CD14-positive monocyte (primary cell): ENCODE data around the gene CRISPLD2. TPM values are rescaled to one million over a fixed set of nuclear protein-coding genes. Genes with fewer than 3 reads are reported as not detected.

Experiments
- DNase-seq, 3 donors: peaks; one replicate each; pipeline ENCODE4 v3.0.0-alpha.2; 2011 to 2022
- H2AFZ ChIP-seq: 2 replicates; pipeline ENCODE4 v1.6.0; 2012; ENCODE audit warnings: mild to moderate bottlenecking, low read depth, low read length, inconsistent platforms; ENCODE audit not compliant: insufficient read depth, poor library complexity, severe bottlenecking
- H3K27ac ChIP-seq, 2 donors: 1 replicate in 1 of 2; 2 replicates in 1 of 2; pipeline ENCODE4 v1.5.1; 2012 to 2013; ENCODE audit warnings: low read length in 2 of 2, control low read depth in 1 of 2, inconsistent platforms in 1 of 2, low read depth in 1 of 2, mild to moderate bottlenecking in 1 of 2
- H3K27me3 ChIP-seq, 2 donors: one replicate each; pipeline versions ENCODE4 v1.6.0 to v1.6.1; 2011 to 2013; ENCODE audit warnings: low read length in 2 of 2; ENCODE audit not compliant: control insufficient read depth in 2 of 2, insufficient read depth in 2 of 2
- H3K36me3 ChIP-seq, 2 donors: replicated peaks in 1 of 2; 1 replicate in 1 of 2; 2 replicates in 1 of 2; pipeline versions ENCODE4 v1.5.1 to v1.6.1; 2012 to 2013; ENCODE audit warnings: low read length in 2 of 2, control low read depth in 1 of 2, inconsistent platforms in 1 of 2, mild to moderate bottlenecking in 1 of 2; ENCODE audit not compliant: insufficient read depth in 2 of 2, control insufficient read depth in 1 of 2
- H3K4me1 ChIP-seq, 2 donors: 1 replicate in 1 of 2; 2 replicates in 1 of 2; pipeline versions ENCODE4 v1.5.1 to v1.6.1; 2012 to 2013; ENCODE audit warnings: low read length in 2 of 2, control low read depth in 1 of 2, inconsistent platforms in 1 of 2, mild to moderate bottlenecking in 1 of 2, moderate library complexity in 1 of 2; ENCODE audit not compliant: insufficient read depth in 2 of 2, control insufficient read depth in 1 of 2
- H3K4me2 ChIP-seq: replicated peaks from 2 replicates; pipeline ENCODE3; 2012; ENCODE audit warnings: low read length, moderate library complexity, mild to moderate bottlenecking; ENCODE audit not compliant: poor library complexity, severe bottlenecking; ENCODE audit errors: extremely low read depth
- H3K4me3 ChIP-seq, 3 experiments: fragments of 200-600 bp in 1 of 3; sonication (generic) in 1 of 3; replicated peaks in 1 of 3; 1 replicate in 2 of 3; 2 replicates in 1 of 3; pipeline ENCODE4 v1.5.1; 2011 to 2013; ENCODE audit warnings: low read length in 3 of 3, mild to moderate bottlenecking in 3 of 3, control low read depth in 2 of 3, low read depth in 2 of 3, inconsistent platforms in 1 of 3, moderate library complexity in 1 of 3
- H3K79me2 ChIP-seq: 2 replicates; pipeline ENCODE4 v1.6.0; 2012; ENCODE audit warnings: mild to moderate bottlenecking, control low read depth, inconsistent platforms, low read length, moderate library complexity; ENCODE audit not compliant: insufficient read depth
- H3K9ac ChIP-seq: 2 replicates; pipeline ENCODE4 v1.6.0; 2017; ENCODE audit warnings: low read length, mild to moderate bottlenecking; ENCODE audit not compliant: insufficient read depth, poor library complexity, severe bottlenecking
- H3K9me3 ChIP-seq, 2 donors: replicated peaks in 1 of 2; 1 replicate in 1 of 2; 2 replicates in 1 of 2; pipeline versions ENCODE4 v1.5.1 to v1.6.1; 2012 to 2013; ENCODE audit warnings: low read length in 2 of 2, control low read depth in 1 of 2; ENCODE audit not compliant: control insufficient read depth in 1 of 2, insufficient read depth in 1 of 2
- H4K20me1 ChIP-seq: 2 replicates; pipeline ENCODE4 v1.6.0; 2012; ENCODE audit warnings: mild to moderate bottlenecking, low read length, control low read depth, moderate library complexity; ENCODE audit not compliant: insufficient read depth
- H3K27ac Mint-ChIP-seq, 7 donors: one replicate each; pipeline ENCODE4 v1.8.0; 2020; ENCODE audit warnings: mild to moderate bottlenecking in 7 of 7, mixed read lengths in 7 of 7, moderate library complexity in 6 of 7, inconsistent platforms in 2 of 7
- H3K27me3 Mint-ChIP-seq, 3 donors: one replicate each; pipeline ENCODE4 v1.8.0; 2021 to 2022; ENCODE audit warnings: low read depth in 3 of 3, mild to moderate bottlenecking in 3 of 3, mixed read lengths in 3 of 3, moderate library complexity in 3 of 3, inconsistent platforms in 1 of 3
- H3K36me3 Mint-ChIP-seq, 2 donors: one replicate each; pipeline ENCODE4 v1.8.0; 2020; ENCODE audit warnings: mixed read lengths in 2 of 2, inconsistent platforms in 1 of 2, mild to moderate bottlenecking in 1 of 2
- H3K4me1 Mint-ChIP-seq: one replicate; pipeline ENCODE4 v1.8.0; 2020; ENCODE audit warnings: mild to moderate bottlenecking, mixed read lengths
- H3K4me3 Mint-ChIP-seq, 2 donors: one replicate each; pipeline ENCODE4 v1.8.0; 2020; ENCODE audit warnings: mild to moderate bottlenecking in 2 of 2, mixed read lengths in 2 of 2, moderate library complexity in 1 of 2
- H3K9me3 Mint-ChIP-seq, 7 donors: one replicate each; pipeline ENCODE4 v1.8.0; 2020 to 2022; ENCODE audit warnings: mixed read lengths in 7 of 7, mild to moderate bottlenecking in 6 of 7, moderate library complexity in 6 of 7, inconsistent platforms in 2 of 7
- WGBS: methylation state at CpG from one replicate; pipeline ENCODE4 v1.1.5; 2013; ENCODE audit warnings: missing lambda C conversion rate; ENCODE audit not compliant: insufficient coverage; 5-methylcytosine and 5-hydroxymethylcytosine counted together
- intact Hi-C, 2 donors: fragments of 100-400 bp; cut with micrococcal nuclease; formaldehyde crosslinking; loops; one replicate each; pipeline versions ENCODE4 v1.15.0 to v1.15.1; 2023
- polyA plus RNA-seq, 3 donors: library from polyadenylated mRNA; depleted of rRNA in 1 of 3; unstranded in 2 of 3; stranded (reverse) in 1 of 3; fragments of 300-500 nt in 2 of 3; fragments of >200 nt in 1 of 3; fragmentation: Illumina TruSeq in 2 of 3; gene quantifications; 1 replicate in 2 of 3; 2 replicates in 1 of 3; pipeline ENCODE4 v1.2.3, GENCODE V29; 2012 to 2021
- TF ChIP-seq, protein P1 (sequence below): fragments of 200-600 bp; IDR thresholded peaks from one replicate; pipeline ENCODE4 v1.8.0; 2022; ENCODE audit warnings: antibody characterized with exemption, mild to moderate bottlenecking

The CRISPLD2 gene
- polyA plus RNA-seq, 3 donors = 40.7 to 90.4 (median 69.0) TPM

- Histone ChIP-seq H4K20me1 (no peaks in the 10 kb centered on the region), H3K9ac (no peak overlapping the region), H3K36me3 (peaks cover 27 to 72% of the 10 kb centered on the region in 2 donors), H3K9me3 (no peaks in the 10 kb centered on the region), H3K4me3 (no peak overlapping the region), H3K27me3 (peaks cover 0 to 3% of the 10 kb centered on the region in 2 donors), H3K27ac (no peak overlapping the region), H3K79me2 (no peaks in the 10 kb centered on the region), H2AFZ (no peak overlapping the region), H3K4me1 (peaks cover 36 to 40% of the 10 kb centered on the region in 2 donors), H3K4me2 (no peak overlapping the region)
- Mint-ChIP-seq H3K27ac (no peak overlapping the region), H3K36me3 (peaks cover 59 to 84% of the 10 kb centered on the region in 2 donors), H3K9me3 (no peaks in the 10 kb centered on the region), H3K27me3 (peaks cover 0 to 13% (median 4%) of the 10 kb centered on the region in 3 donors), H3K4me3 (no peak overlapping the region), H3K4me1 (peaks cover 49% of the 10 kb centered on the region)
- TF ChIP-seq, protein P1, sequence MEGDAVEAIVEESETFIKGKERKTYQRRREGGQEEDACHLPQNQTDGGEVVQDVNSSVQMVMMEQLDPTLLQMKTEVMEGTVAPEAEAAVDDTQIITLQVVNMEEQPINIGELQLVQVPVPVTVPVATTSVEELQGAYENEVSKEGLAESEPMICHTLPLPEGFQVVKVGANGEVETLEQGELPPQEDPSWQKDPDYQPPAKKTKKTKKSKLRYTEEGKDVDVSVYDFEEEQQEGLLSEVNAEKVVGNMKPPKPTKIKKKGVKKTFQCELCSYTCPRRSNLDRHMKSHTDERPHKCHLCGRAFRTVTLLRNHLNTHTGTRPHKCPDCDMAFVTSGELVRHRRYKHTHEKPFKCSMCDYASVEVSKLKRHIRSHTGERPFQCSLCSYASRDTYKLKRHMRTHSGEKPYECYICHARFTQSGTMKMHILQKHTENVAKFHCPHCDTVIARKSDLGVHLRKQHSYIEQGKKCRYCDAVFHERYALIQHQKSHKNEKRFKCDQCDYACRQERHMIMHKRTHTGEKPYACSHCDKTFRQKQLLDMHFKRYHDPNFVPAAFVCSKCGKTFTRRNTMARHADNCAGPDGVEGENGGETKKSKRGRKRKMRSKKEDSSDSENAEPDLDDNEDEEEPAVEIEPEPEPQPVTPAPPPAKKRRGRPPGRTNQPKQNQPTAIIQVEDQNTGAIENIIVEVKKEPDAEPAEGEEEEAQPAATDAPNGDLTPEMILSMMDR = no peak
- 95% methylated on average over 4 of the region's 9 CpGs for WGBS
- intact Hi-C loops = no loop called here
- DNase-seq = no peak
These were observed 70.6 kb downstream of the CRISPLD2 start for GRCh38 chr16:84890427-84890826.

- no peak overlapping the region for H3K27ac ChIP-seq
- H3K9me3 ChIP-seq = no peaks in the 10 kb centered on the region
- no peak overlapping the region for H3K27ac Mint-ChIP-seq
- intact Hi-C loops = no loop called here
- WGBS = 95% methylated on average over 7 of the region's 17 CpGs
- no peak overlapping the region for H3K9ac ChIP-seq
- peaks cover 44 to 46% of the 10 kb centered on the region in 2 donors for H3K4me1 ChIP-seq
- no peak overlapping the region for H2AFZ ChIP-seq
- H3K9me3 Mint-ChIP-seq = no peaks in the 10 kb centered on the region
- H3K36me3 ChIP-seq = peaks cover 27 to 68% of the 10 kb centered on the region in 2 donors
- DNase-seq = no peak
- no peak overlapping the region for H3K4me3 ChIP-seq
- peaks cover 53 to 83% of the 10 kb centered on the region in 2 donors for H3K36me3 Mint-ChIP-seq
- TF ChIP-seq, protein P1 = no peak
- H3K27me3 Mint-ChIP-seq = peaks cover 0 to 7% (median 2%) of the 10 kb centered on the region in 3 donors
- no peaks in the 10 kb centered on the region for H3K79me2 ChIP-seq
- H3K27me3 ChIP-seq = no peaks in the 10 kb centered on the region
- no peaks in the 10 kb centered on the region for H4K20me1 ChIP-seq
- H3K4me3 Mint-ChIP-seq = no peak overlapping the region
- H3K4me2 ChIP-seq = no peak overlapping the region
- H3K4me1 Mint-ChIP-seq = peaks cover 52% of the 10 kb centered on the region
These were observed 71.5 kb downstream of the CRISPLD2 start for GRCh38 chr16:84891149-84891795.
